NCI-H1105 treated with DMSO at 0.1 percent for 48 hours (cell line): ENCODE data around the gene DAPK2.
"Not testable (repeated sequence)": the region's sequence is repeated elsewhere in the genome, so short reads cannot be mapped to it uniquely, and the experiment has no call there.

Source experiments
- DNase-seq: peaks from one replicate; lab custom pipeline; 2025; lab: John Stamatoyannopoulos, UW

DAPK2 gene

GRCh38 chr15:63915873-63916771, 130.2 kb downstream of the DAPK2 start:
- no peak for DNase-seq

GRCh38 chr15:63915209-63915872, 130.9 kb downstream of the DAPK2 start:
- DNase-seq = no peak

GRCh38 chr15:63913786-63914315, 132.4 kb downstream of the DAPK2 start:
- no peak for DNase-seq

- no peak for DNase-seq
Observed at GRCh38 chr15:63913336-63913735, 132.9 kb downstream of the DAPK2 start.

GRCh38 chr15:63912061-63912615, 134.1 kb downstream of the DAPK2 start:
- DNase-seq = no peak

- no peak for DNase-seq
Observed at GRCh38 chr15:63911160-63911559, 135.1 kb downstream of the DAPK2 start.

- no peak for DNase-seq
Observed at GRCh38 chr15:63909819-63910437, 136.4 kb downstream of the DAPK2 start.

GRCh38 chr15:63908991-63909390, 137.3 kb downstream of the DAPK2 start:
- DNase-seq = no peak

- no peak for DNase-seq
Observed at GRCh38 chr15:63908281-63908680, 138.0 kb downstream of the DAPK2 start.

- no peak for DNase-seq
Observed at GRCh38 chr15:63907521-63907920, 138.8 kb downstream of the DAPK2 start.

- DNase-seq = no peak
Observed at GRCh38 chr15:63906266-63906584, 140.1 kb downstream of the DAPK2 start.

GRCh38 chr15:63905558-63906265, 140.6 kb downstream of the DAPK2 start:
- DNase-seq = no peak

- DNase-seq = no peak
Observed at GRCh38 chr15:63905131-63905530, 141.2 kb downstream of the DAPK2 start.

GRCh38 chr15:63904042-63904441, 142.2 kb downstream of the DAPK2 start:
- no peak for DNase-seq

- no peak for DNase-seq
Observed at GRCh38 chr15:63902671-63903035, 143.6 kb downstream of the DAPK2 start.

GRCh38 chr15:63901912-63902670, 144.2 kb downstream of the DAPK2 start:
- no peak for DNase-seq

GRCh38 chr15:63900306-63900705, 146.0 kb downstream of the DAPK2 start:
- DNase-seq = no peak

GRCh38 chr15:63899606-63900005, 146.7 kb downstream of the DAPK2 start:
- DNase-seq = not testable (repeated sequence)

GRCh38 chr15:63899193-63899592, 147.1 kb downstream of the DAPK2 start:
- no peak for DNase-seq

- DNase-seq = no peak
Observed at GRCh38 chr15:63896336-63897115, 149.8 kb downstream of the DAPK2 start.
